Tibial nerve (tissue), 4 donors: Measurements from ENCODE around the gene PRB3. TPM values are rescaled to one million over a fixed set of nuclear protein-coding genes. Genes with fewer than 3 reads are reported as not detected.

Source experiments
- DNase-seq, 2 donors: peaks; one replicate each; pipeline ENCODE4 v3.0.0-alpha.2; 2019; ENCODE audit warnings: low spot score in 2 of 2
- H3K27ac ChIP-seq, 4 donors: fragments of 200-600 bp; sonication (generic) in 3 of 4; one replicate each; pipeline ENCODE4 v1.5.1; 2017 to 2019; ENCODE audit warnings: mild to moderate bottlenecking in 1 of 4
- H3K27me3 ChIP-seq, 2 donors: fragments of 200-600 bp; sonication (generic) in 1 of 2; one replicate each; pipeline versions ENCODE4 v1.5.1 to v1.6.0; 2017 to 2019
- H3K36me3 ChIP-seq, 3 donors: fragments of 200-600 bp; sonication (generic); one replicate each; pipeline ENCODE4 v1.5.1; 2018 to 2019
- H3K4me1 ChIP-seq, 4 donors: fragments of 200-600 bp; sonication (generic) in 3 of 4; one replicate each; pipeline ENCODE4 v1.5.1; 2017 to 2019
- H3K4me3 ChIP-seq, 4 donors: fragments of 200-600 bp; sonication (generic) in 3 of 4; one replicate each; pipeline ENCODE4 v1.5.1; 2017 to 2019; ENCODE audit warnings: mild to moderate bottlenecking in 1 of 4, moderate library complexity in 1 of 4
- H3K9me3 ChIP-seq, 4 donors: fragments of 200-600 bp; sonication (generic) in 3 of 4; one replicate each; pipeline ENCODE4 v1.5.1; 2017 to 2019
- CTCF ChIP-seq, 5 experiments: fragments of 200-600 bp in 3 of 5; fragments of 450-650 bp in 2 of 5; sonication (generic) in 3 of 5; IDR thresholded peaks; one replicate each; pipeline ENCODE4 v1.5.1; 2016 to 2019; ENCODE audit warnings: antibody characterized with exemption in 5 of 5, mild to moderate bottlenecking in 3 of 5, moderate library complexity in 2 of 5
- EP300 ChIP-seq, 2 donors: sonication (generic); formaldehyde crosslinking; IDR thresholded peaks; one replicate each; pipeline ENCODE4 v1.6.1; 2017; ENCODE audit warnings: antibody characterized with exemption in 2 of 2, mild to moderate bottlenecking in 1 of 2
- POLR2A ChIP-seq, 2 donors: fragments of 450-650 bp; IDR thresholded peaks; one replicate each; pipeline ENCODE4 v1.6.1; 2017; ENCODE audit warnings: antibody characterized with exemption in 2 of 2, mild to moderate bottlenecking in 2 of 2, moderate library complexity in 2 of 2
- WGBS, 2 donors: methylation state at CpG; one replicate each; pipeline ENCODE4 v1.1.5; 2018; 5-methylcytosine and 5-hydroxymethylcytosine counted together
- total RNA-seq, 4 donors: library from RNA; depleted of rRNA; stranded (reverse); fragments of >200 nt; gene quantifications; one replicate each; pipeline ENCODE4 v1.1.0, GENCODE V29; 2016

PRB3 gene
- total RNA-seq, 4 donors from 2014 or later: not detected

DNA sequence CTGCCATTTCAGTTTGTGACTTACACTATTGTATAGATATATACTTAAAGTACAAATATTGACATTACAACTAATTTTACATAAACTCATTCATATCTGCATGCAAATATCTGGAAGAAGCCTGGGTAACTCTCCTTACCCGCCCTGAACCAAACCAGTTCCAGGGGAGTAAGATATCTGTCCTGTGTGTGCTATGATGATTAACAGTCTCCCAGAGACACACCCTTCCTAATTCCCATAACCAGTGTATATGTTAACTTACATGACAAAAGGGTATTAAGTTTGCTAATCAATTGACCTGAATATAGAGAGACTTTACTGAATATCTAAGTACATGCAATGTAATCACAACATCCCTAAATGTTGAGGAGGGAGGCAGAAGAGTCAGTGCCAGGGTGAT, 23.0 kb downstream of the PRB3 start:
- no peaks in the 10 kb centered on the region for H3K4me1 ChIP-seq
- TF ChIP-seq POLR2A (IDR thresholded peaks at IDR 0.05) (no peak), CTCF (IDR thresholded peaks at IDR 0.05) (no peak), EP300 (IDR thresholded peaks at IDR 0.05) (no peak)
- no peak overlapping the region for H3K27ac ChIP-seq
- DNase-seq: no peak
- no peaks in the 10 kb centered on the region for H3K36me3 ChIP-seq
- 92 to 94% methylated on average over 1 of the region's 1 CpG for WGBS, 2 donors
- H3K9me3 ChIP-seq: peaks cover 0 to 53% (median 2%) of the 10 kb centered on the region in 4 donors
- H3K27me3 ChIP-seq: no peaks in the 10 kb centered on the region
- H3K4me3 ChIP-seq: no peak overlapping the region

- TF ChIP-seq EP300 (IDR thresholded peaks at IDR 0.05) (no peak), CTCF (IDR thresholded peaks at IDR 0.05) (no peak), POLR2A (IDR thresholded peaks at IDR 0.05) (no peak)
- WGBS, 2 donors: 45 to 54% methylated on average over 3 of the region's 3 CpGs
- Histone ChIP-seq H3K9me3 (peaks cover 0 to 36% (median 0%) of the 10 kb centered on the region in 4 donors), H3K27me3 (no peaks in the 10 kb centered on the region), H3K36me3 (no peaks in the 10 kb centered on the region), H3K4me3 (no peak overlapping the region), H3K27ac (no peak overlapping the region), H3K4me1 (no peaks in the 10 kb centered on the region)
- no peak for DNase-seq
Measured at GRCh38 chr12:11242656-11243055, 26.9 kb downstream of the PRB3 start.

DNA sequence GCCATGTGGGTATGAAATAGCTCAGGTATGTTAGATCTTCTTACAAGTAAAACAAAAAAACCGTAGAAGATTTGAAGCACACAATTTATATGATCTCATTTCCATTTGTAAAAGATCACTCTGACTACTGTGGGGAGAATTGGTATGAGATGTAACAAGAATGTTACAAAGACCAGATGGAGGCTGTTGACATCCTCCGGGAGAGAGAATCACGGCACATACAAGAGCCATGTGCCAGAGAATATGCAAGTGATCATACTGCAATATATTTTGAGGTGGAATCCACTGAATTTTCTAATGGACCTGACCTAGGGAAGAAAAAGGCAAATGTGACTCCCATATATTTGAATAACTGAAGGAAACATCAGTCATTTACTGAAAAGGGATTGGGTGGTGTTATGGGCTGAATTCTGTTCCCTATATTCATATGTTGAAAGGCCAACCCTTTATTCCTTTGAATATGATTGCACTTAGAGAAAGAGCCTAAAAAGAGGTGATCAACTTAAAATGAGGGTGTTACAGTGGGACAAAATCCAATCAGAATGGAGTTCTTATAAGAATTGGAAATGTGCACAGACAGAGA, 29.1 kb downstream of the PRB3 start:
- H3K4me3 ChIP-seq: no peak overlapping the region
- no peaks in the 10 kb centered on the region for H3K4me1 ChIP-seq
- peaks cover 0 to 34% (median 0%) of the 10 kb centered on the region in 4 donors for H3K9me3 ChIP-seq
- WGBS, 2 donors: 76 to 93% methylated on average over 3 of the region's 3 CpGs
- no peak for TF ChIP-seq CTCF (IDR thresholded peaks at IDR 0.05)
- no peak for TF ChIP-seq POLR2A (IDR thresholded peaks at IDR 0.05)
- no peak for TF ChIP-seq EP300 (IDR thresholded peaks at IDR 0.05)
- H3K27ac ChIP-seq: no peak overlapping the region
- no peaks in the 10 kb centered on the region for H3K36me3 ChIP-seq
- no peak for DNase-seq
- H3K27me3 ChIP-seq: no peaks in the 10 kb centered on the region

- Histone ChIP-seq H3K4me1 (no peaks in the 10 kb centered on the region), H3K27me3 (no peaks in the 10 kb centered on the region), H3K4me3 (no peak overlapping the region), H3K36me3 (no peaks in the 10 kb centered on the region), H3K9me3 (peaks cover 0 to 29% (median 0%) of the 10 kb centered on the region in 4 donors), H3K27ac (no peak overlapping the region)
- TF ChIP-seq CTCF (IDR thresholded peaks at IDR 0.05) (no peak), EP300 (IDR thresholded peaks at IDR 0.05) (no peak), POLR2A (IDR thresholded peaks at IDR 0.05) (no peak)
- 89 to 92% methylated on average over 4 of the region's 4 CpGs for WGBS, 2 donors
- no peak for DNase-seq
Measured at GRCh38 chr12:11238275-11238674, 31.2 kb downstream of the PRB3 start.

DNA sequence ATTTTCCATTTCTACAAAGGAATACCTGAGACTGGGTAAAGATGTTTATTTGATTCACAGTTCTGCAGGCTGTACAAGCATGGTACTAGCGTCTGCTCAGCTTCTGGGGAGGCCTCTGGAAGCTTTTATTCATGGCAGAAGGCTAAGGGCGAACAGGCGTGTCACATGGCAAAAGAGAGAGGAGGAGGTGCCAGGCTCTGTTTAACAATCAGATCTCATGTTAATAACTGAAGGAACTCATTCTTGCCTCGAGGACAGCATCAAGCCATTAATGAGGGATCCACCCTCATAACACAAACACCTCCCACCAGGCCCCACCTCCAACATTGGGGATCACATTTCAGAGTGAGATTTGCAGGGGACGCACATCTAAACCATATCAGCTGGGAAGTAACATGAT, 36.0 kb downstream of the PRB3 start:
- H3K36me3 ChIP-seq: no peaks in the 10 kb centered on the region
- no peak overlapping the region for H3K4me3 ChIP-seq
- H3K4me1 ChIP-seq: no peaks in the 10 kb centered on the region
- no peak for TF ChIP-seq CTCF (IDR thresholded peaks at IDR 0.05)
- TF ChIP-seq POLR2A (IDR thresholded peaks at IDR 0.05): no peak
- no peak for TF ChIP-seq EP300 (IDR thresholded peaks at IDR 0.05)
- H3K27ac ChIP-seq: no peak overlapping the region
- 63 to 69% methylated on average over 5 of the region's 5 CpGs for WGBS, 2 donors
- peaks cover 0 to 42% (median 0%) of the 10 kb centered on the region in 4 donors for H3K9me3 ChIP-seq
- H3K27me3 ChIP-seq: no peaks in the 10 kb centered on the region
- no peak for DNase-seq
